Fibroblast of skin of abdomen (primary cell): Measurements from ENCODE around the gene PSRC1.

Source experiments
- DNase-seq: peaks from one replicate; pipeline ENCODE4 v3.0.0-alpha.2; 2013

The PSRC1 gene

DNA sequence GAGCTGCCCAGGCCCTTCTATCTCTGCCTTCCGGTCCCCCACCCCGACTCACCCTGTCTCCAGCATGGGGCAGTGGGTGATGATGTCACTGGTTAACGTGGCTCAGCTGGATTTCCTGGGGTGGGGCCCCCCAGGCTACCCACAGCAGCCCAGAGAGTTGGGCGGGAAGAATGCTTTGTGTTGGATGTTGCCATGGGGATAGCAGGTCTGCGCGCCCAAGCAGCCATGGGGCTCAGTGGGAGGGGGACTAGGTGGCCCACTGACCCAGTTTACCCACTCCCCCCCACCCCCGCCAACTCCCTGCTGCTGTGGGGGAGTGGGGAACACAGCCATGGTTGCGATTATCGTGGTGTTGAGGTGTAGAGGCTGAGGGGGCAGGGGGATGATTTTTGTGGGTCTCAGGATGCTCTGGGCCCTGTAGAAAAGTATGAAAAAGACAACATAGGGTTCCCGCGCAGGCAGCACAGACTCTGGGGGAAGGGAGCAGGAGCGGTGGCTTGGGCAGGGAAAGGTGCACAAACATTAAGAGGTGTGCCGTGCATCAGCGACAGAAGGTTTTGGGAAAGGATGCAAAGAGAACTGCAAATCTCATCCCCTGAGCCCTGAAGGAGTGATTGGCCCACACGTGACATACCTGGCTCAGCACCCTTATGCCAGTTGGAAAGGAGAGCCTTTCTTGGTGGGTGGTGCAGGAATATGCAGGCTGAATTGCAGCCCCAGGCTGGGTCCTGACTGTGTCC, 25.1 kb downstream of the PSRC1 start:
- no peak for DNase-seq

DNA sequence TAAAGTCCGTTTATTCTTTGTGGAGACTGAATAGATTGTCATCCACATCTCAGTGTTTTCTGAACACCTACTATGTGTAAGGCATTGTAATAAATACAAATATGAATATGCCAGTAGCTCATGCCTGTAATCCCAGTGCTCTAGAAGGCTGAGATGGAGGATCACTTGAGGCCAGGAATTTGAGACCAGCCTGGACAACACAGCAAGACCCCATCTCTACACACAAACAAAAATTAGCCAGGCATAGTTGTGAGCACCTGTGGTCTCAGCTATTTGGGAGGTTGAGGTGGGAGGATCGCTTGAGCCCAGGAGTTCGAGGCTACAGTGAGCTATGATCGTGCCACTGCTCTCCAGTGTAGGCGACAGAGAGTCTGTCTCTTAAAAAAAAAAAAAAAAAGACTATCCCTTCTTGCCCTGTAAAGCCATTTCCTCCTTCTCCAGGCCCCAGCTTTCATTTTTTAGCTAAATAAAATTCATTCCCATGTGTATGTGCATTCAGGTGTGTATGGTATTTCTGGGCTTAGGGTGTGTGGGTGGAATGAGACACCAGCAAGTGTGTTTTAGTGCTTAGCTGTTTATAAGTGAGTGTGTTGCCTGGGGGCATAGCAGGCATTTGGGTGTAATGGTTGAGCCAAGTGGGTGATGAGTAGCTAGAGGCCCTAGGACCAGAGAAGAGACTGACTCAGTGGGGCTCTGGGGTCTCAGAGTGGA, 25.8 kb downstream of the PSRC1 start:
- no peak for DNase-seq

DNA sequence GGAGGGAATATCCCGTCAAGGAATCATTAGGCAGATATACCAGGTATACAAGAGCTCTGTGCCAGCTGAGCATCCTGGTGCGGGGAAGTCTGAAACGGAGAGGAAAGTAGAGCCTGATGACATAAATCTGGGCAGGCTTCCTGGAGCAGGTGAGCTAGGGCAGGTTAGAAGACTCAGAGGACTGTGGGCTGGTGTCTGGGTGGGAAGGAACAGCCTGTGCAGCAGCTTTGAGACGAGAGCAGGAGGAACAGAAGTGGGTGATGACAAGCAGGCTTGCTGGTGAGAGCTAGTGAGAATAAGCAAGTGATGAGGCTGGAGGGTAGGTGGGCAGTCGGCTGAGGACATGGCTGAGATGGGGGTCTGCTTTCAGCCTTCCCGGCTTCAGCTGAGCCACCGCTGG, 26.9 kb downstream of the PSRC1 start:
- DNase-seq, result no peak

GRCh38 chr1:109255678-109256077, 27.3 kb downstream of the PSRC1 start:
- no peak for DNase-seq

- no peak for DNase-seq
Measured at GRCh38 chr1:109255097-109255651, 27.8 kb downstream of the PSRC1 start.

GRCh38 chr1:109254621-109255096, 28.3 kb downstream of the PSRC1 start:
- DNase-seq, result no peak

DNA sequence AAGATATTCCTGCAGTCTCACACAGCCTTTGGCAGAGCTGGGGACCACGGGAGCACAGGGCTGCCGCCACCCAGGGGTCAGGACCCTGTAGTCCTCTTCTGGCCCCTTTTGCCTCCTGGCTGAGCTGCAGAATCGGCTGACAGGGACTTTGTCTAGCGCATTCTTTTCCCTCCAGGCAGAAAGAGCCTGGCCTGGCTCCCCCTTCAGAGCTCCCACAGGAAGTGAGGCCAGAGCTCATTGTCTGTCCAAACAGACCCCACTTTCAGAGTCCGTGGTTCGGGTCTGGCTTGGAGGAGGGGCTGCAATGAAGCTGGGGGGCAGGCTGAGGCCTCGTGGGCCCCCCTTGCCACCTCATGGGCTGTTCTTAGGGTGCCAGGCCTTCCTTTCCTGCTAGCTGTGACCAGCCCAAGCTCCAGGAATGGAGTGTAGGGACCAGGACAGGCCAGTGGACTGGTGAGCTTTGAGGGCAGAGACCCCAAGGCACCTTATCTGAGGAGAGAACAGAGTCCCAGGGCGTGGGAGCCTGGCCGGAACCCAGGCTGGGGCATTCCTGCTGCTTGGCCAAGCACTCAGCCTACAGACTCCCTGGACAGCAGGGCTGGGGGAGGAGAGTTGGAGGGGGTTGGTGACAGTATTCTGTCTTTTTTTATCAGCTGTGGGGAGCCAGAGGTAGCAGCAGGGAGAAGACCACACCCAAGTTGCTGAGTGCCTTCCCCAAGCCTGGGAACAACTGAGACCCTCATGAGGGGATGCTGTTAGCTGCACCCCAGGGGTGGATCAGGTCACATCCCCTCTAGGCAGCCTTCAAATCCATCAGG, 28.9 kb downstream of the PSRC1 start:
- DNase-seq, result no peak

DNA sequence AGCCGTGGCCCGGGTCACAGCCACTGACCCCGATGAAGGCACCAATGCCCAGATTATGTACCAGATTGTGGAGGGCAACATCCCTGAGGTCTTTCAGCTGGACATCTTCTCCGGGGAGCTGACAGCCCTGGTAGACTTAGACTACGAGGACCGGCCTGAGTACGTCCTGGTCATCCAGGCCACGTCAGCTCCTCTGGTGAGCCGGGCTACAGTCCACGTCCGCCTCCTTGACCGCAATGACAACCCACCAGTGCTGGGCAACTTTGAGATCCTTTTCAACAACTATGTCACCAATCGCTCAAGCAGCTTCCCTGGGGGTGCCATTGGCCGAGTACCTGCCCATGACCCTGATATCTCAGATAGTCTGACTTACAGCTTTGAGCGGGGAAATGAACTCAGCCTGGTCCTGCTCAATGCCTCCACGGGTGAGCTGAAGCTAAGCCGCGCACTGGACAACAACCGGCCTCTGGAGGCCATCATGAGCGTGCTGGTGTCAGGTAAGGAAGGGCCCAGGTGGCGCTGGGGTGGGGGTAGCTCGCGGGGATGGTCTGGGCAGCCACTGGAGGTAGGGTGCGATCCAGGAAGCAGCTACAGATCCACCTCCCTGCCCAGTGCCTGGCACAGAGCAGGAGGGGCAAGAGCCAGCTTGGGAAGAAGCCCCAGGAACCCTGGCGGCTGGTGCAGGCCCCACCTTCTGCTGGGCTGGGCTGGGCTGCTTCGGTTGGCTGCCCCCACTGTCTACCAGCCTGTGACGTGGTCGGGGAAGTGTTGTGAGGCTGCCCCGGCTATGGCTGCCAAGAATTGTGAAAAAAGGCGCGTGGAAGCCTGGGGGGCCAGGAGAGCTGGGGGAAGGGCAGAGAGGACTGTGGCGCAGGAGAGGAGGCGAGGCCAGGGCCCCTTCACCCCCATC, 29.8 kb downstream of the PSRC1 start:
- DNase-seq, result no peak

DNA sequence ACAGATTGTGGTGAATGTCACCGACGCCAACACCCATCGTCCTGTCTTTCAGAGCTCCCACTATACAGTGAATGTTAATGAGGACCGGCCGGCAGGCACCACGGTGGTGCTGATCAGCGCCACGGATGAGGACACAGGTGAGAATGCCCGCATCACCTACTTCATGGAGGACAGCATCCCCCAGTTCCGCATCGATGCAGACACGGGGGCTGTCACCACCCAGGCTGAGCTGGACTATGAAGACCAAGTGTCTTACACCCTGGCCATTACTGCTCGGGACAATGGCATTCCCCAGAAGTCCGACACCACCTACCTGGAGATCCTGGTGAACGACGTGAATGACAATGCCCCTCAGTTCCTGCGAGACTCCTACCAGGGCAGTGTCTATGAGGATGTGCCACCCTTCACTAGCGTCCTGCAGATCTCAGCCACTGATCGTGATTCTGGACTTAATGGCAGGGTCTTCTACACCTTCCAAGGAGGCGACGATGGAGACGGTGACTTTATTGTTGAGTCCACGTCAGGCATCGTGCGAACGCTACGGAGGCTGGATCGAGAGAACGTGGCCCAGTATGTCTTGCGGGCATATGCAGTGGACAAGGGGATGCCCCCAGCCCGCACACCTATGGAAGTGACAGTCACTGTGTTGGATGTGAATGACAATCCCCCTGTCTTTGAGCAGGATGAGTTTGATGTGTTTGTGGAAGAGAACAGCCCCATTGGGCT, 30.6 kb downstream of the PSRC1 start:
- DNase-seq, result no peak

- no peak for DNase-seq
Measured at GRCh38 chr1:109251277-109252166, 31.4 kb downstream of the PSRC1 start.

GRCh38 chr1:109250454-109251276, 32.3 kb downstream of the PSRC1 start:
- no peak for DNase-seq

DNA sequence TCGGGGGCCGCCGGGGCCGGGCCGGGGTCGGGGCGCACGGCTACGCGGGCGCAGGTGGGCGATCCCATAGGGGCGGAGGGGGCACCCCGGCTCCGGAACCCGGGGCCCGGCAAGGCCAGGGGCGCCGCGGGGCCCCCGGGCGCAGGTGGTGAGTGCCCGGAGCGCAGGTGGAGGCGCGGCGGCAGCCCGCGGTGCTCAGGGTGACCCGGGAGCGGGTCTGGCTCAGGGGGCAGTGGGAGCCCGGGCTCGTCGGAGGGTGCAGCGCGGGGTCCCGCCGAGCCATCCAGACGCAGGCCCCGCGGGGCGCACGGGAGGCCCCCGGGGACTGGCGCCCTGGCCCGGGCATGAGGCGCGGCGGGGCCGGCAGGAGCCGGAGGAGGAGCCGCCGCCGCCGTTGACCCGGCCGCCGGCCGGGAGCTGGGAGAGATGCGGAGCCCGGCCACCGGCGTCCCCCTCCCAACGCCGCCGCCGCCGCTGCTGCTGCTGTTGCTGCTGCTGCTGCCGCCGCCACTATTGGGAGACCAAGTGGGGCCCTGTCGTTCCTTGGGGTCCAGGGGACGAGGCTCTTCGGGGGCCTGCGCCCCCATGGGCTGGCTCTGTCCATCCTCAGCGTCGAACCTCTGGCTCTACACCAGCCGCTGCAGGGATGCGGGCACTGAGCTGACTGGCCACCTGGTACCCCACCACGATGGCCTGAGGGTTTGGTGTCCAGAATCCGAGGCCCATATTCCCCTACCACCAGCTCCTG, 33.1 kb downstream of the PSRC1 start:
- DNase-seq, result no peak

DNA sequence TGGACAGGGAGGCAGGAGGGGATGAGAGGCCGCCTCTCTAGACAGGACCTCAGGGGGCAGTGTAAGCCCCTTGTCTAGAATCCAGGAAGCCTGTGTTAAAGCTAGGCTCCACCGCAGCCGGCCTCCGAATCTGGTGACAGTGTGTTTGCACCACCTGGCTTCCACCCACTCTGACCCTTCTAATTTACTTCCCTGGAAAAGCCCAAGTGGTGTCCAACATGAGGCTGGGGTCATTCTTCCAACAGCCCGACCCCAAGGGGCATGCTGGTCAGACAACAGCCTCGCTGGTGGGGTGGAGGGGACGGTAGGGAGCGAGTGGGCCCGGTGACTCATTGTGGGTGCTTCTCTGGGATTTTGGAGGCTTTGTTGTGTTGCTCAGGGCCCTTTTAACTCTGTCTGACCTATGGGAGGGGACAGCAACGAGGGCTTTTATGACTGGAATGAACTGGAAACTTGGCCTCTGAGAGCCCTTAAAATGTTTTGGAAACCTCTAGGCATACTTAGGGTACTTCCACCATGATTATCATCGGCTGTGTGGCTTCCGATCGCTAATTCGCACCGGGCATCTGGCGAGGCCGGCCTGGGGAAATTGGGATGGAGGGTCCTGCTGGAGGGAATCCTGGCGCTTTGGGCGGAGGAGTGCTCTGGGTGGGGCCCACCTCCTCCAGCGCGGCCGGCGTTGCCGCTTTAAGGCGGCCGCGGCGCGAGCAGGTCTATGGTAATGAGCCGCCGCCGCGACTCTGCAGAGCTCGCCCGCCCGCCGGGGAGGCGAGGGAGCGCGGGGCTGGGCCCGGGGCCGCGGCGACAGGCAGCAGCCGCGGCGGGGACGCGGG, 33.9 kb downstream of the PSRC1 start, which contains the start of gene CELSR2:
Gene CELSR2, plus strand, starts transcription at position 743 of the 833 bp plus-strand sequence. CDS start 541 bp downstream, outside the sequence.
- peak; percentile 59 for DNase-seq

DNA sequence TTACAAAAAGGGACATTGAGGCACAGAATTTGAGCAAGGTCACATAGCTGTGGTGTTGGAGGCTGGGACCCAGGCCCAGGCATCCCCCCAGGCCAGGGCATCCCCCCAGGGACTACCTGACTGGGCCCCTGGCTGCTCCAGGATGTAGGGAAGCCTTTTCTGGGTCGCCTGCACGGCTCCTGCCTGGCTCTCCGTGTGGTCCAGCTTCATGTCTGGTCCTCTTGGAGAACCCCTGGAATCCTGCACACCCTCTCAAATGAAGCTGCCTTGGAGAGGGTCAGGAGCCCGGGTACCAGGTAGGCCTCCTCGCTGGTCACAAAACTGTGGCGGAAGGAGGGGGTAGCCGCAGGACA, 34.5 kb downstream of the PSRC1 start:
- DNase-seq, result no peak

GRCh38 chr1:109247401-109248365, 35.3 kb downstream of the PSRC1 start:
- no peak for DNase-seq

DNA sequence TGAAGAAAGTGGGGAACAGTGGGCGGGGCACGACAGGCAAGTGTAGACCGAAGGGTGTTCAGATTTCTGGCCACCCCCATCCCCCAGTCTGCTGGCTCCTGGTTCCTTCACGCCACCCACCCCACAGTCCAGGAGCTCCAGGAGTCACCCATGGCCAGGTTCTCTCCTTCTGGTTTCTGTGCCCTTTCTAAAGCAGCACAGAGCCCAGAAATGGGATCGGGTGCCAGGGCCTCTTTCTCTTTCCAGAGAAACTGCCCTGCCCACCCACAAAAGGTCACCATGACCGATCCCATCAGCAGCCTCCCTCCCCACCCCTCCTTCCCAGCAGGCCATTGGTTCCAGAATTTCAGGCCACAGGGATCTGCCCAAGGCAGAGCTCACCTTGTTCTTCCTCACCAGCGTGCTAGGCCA, 36.8 kb downstream of the PSRC1 start:
- no peak for DNase-seq
